Stimulated activated CD4-positive, alpha-beta T cell treated with anti-CD3 and anti-CD28 coated beads, Interleukin-15, amount 100 ng/mL, for 1 hour (primary cell): ENCODE data around the gene KRABD2.
"Not testable (repeated sequence)": the region's sequence is repeated elsewhere in the genome, so short reads cannot be mapped to it uniquely, and the experiment has no call there.

Source experiments
- DNase-seq, 2 donors: peaks; one replicate each; pipeline ENCODE4 v3.0.0-alpha.2; 2020; ENCODE audit warnings: low read depth in 1 of 2, low spot score in 1 of 2

The KRABD2 gene

GRCh38 chr17:8392674-8393469 is 16.4 kb upstream of the KRABD2 start:
- DNase-seq: no peak

GRCh38 chr17:8392274-8392673 is 15.8 kb upstream of the KRABD2 start:
- no peak for DNase-seq

GRCh38 chr17:8391711-8392110 is 15.2 kb upstream of the KRABD2 start:
- no peak for DNase-seq

- DNase-seq: no peak
These were observed 11.6 kb upstream of the KRABD2 start for GRCh38 chr17:8387914-8388651.

GRCh38 chr17:8386841-8387240 is 10.3 kb upstream of the KRABD2 start:
- DNase-seq: no peak

GRCh38 chr17:8384801-8385378 is 8.4 kb upstream of the KRABD2 start:
- no peak for DNase-seq

- peak; percentile 82 to 86 for DNase-seq
These were observed 6.8 kb upstream of the KRABD2 start, which contains the start of gene RPL26 for GRCh38 chr17:8383143-8383822. Gene RPL26 (minus strand): TSS chr17:8383193. CDS start chr17:8382310, 883 bp downstream.

GRCh38 chr17:8382880-8383142 is 6.3 kb upstream of the KRABD2 start:
- DNase-seq: no peak

- no peak for DNase-seq
These were observed 5.8 kb upstream of the KRABD2 start for GRCh38 chr17:8382052-8382879.

- DNase-seq: no peak
These were observed 3.5 kb upstream of the KRABD2 start for GRCh38 chr17:8380049-8380448.

GRCh38 chr17:8378117-8378516 is 1.6 kb upstream of the KRABD2 start:
- not testable (repeated sequence) for DNase-seq

- no peak for DNase-seq
These were observed 918 bp upstream of the KRABD2 start for GRCh38 chr17:8377422-8377821.

GRCh38 chr17:8375738-8376259 is 705 bp downstream of the KRABD2 start:
- DNase-seq: no peak

GRCh38 chr17:8373856-8374255 is 2.6 kb downstream of the KRABD2 start:
- DNase-seq: not testable (repeated sequence)

GRCh38 chr17:8372422-8372821 is 4.1 kb downstream of the KRABD2 start:
- DNase-seq: no peak

GRCh38 chr17:8371786-8372185 is 4.7 kb downstream of the KRABD2 start:
- no peak for DNase-seq

GRCh38 chr17:8369944-8370343 is 6.6 kb downstream of the KRABD2 start:
- DNase-seq: no peak

GRCh38 chr17:8368193-8368592 is 8.3 kb downstream of the KRABD2 start:
- no peak for DNase-seq

- no peak for DNase-seq
These were observed 10.3 kb downstream of the KRABD2 start for GRCh38 chr17:8366231-8366630.

- DNase-seq: no peak
These were observed 11.4 kb downstream of the KRABD2 start for GRCh38 chr17:8365143-8365542.
